Psoas muscle (tissue), 8 donors: ENCODE measurements around the gene PSMD1. TPM values are rescaled to one million over a fixed set of nuclear protein-coding genes. Genes with fewer than 3 reads are reported as not detected.

Source experiments
- ATAC-seq, 4 donors: fragments of 200-7000 bp; cut with Tn5 transposase; one replicate each; pipeline ENCODE4 v1.9.1; 2020; ENCODE audit warnings: moderate library complexity in 3 of 4, mild to moderate bottlenecking in 2 of 4
- DNase-seq, 2 donors: peaks; one replicate each; pipeline ENCODE4 v3.0.0-alpha.2; 2020
- H3K27ac ChIP-seq: fragments of 200-600 bp; one replicate; pipeline ENCODE4 v1.8.0; 2022
- H3K27me3 ChIP-seq, 3 donors: fragments of 200-600 bp in 1 of 3; one replicate each; pipeline versions ENCODE4 v1.6.1 to v1.8.0; 2013 to 2022; ENCODE audit warnings: low read length in 2 of 3, mild to moderate bottlenecking in 2 of 3, moderate library complexity in 1 of 3; ENCODE audit not compliant: insufficient read depth in 3 of 3
- H3K36me3 ChIP-seq, 2 donors: fragments of 200-600 bp in 1 of 2; one replicate each; pipeline versions ENCODE4 v1.6.1 to v1.8.0; 2013 to 2022; ENCODE audit warnings: low read depth in 1 of 2, mild to moderate bottlenecking in 1 of 2, moderate library complexity in 1 of 2; ENCODE audit not compliant: insufficient read depth in 1 of 2
- H3K4me1 ChIP-seq: fragments of 200-600 bp; one replicate; pipeline ENCODE4 v1.8.0; 2022
- H3K4me3 ChIP-seq: fragments of 200-600 bp; one replicate; pipeline ENCODE4 v1.8.0; 2022; ENCODE audit warnings: mild to moderate bottlenecking
- H3K9me3 ChIP-seq: fragments of 200-600 bp; one replicate; pipeline ENCODE4 v1.8.0; 2022
- WGBS, 3 donors: extraction: QIAGEN DNeasy Blood & Tissue Kit; methylation state at CpG; one replicate each; pipeline versions ENCODE4 v1.1.6 to v1.1.7; 2013; 5-methylcytosine and 5-hydroxymethylcytosine counted together
- intact Hi-C, 2 donors: fragments of 100-400 bp; cut with DNase I; formaldehyde crosslinking; loops; one replicate each; pipeline versions ENCODE4 v1.11.0 to v1.14.2; 2022
- polyA plus RNA-seq, 3 donors: library from polyadenylated mRNA; stranded (reverse); fragments of 200-250 nt; gene quantifications; one replicate each; pipeline ENCODE4 v1.2.3, GENCODE V29; 2013
- total RNA-seq, 4 donors: library from RNA; stranded (reverse); fragmentation: NEBNext Ultra II Directional in 2 of 4; extraction: Animal tissue kit (Norgen Biotek cat#: 25700) in 2 of 4; gene quantifications; one replicate each; pipeline versions ENCODE4 v1.2.1 to v1.2.4, GENCODE V29; 2021 to 2023
- TF ChIP-seq, protein P1 (sequence below): fragments of 200-600 bp; IDR thresholded peaks from one replicate; pipeline ENCODE4 v1.8.0; 2022; ENCODE audit warnings: antibody characterized with exemption
- donor health status: healthy with polysubstance abuse.
- donor health status: DM: no; HTN: no; CAD: no; lungs with moderate emphysema.
- donor health status: Bipolar disorder and iron deficiency.
- donor health status: healthy.
- donor health status: DM: yes; HTN: yes; CAD: no.
- donor health status: DM: no; HTN: no; CAD: no.
- donor health status: DM: no; HTN: no; CAD: no.
- donor health status: DM: yes; HTN: yes; CAD: no.

Gene PSMD1
- total and polyA plus RNA-seq, 7 donors, result 74.4 to 170 (median 152) TPM

DNA sequence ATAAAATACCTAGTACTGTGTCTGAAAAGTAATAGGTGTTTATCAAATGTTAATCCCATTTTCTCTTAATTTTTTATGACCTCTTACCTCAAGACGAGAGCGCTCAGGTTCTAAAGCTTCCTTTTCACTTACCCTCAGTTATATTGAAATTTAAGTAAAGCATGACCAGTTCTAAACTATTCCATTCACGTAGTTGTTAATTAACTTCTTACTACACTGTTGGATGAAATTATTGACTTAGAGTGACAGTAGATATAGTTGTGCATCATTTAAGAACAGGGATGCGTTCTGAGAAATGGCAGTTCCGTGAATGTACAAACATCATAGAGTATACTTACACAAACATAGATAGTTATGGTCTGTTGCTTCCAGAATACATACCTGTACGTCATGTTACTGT, 88.2 kb downstream of the PSMD1 start:
- H3K9me3 ChIP-seq, result no peaks in the 10 kb centered on the region
- no peaks in the 10 kb centered on the region for H3K4me1 ChIP-seq
- intact Hi-C loops, result loop anchor here in 1 of 2 donors (5.0 kb wide), 1 partner anchor 38 kb away; no protein-coding TSS in a partner anchor
- DNase-seq (no peak), ATAC-seq (no peak)
- 98 to 99% (median 99%) methylated on average over 6 of the region's 6 CpGs for WGBS, 3 donors
- no peak overlapping the region for H3K27ac ChIP-seq
- TF ChIP-seq, protein P1, sequence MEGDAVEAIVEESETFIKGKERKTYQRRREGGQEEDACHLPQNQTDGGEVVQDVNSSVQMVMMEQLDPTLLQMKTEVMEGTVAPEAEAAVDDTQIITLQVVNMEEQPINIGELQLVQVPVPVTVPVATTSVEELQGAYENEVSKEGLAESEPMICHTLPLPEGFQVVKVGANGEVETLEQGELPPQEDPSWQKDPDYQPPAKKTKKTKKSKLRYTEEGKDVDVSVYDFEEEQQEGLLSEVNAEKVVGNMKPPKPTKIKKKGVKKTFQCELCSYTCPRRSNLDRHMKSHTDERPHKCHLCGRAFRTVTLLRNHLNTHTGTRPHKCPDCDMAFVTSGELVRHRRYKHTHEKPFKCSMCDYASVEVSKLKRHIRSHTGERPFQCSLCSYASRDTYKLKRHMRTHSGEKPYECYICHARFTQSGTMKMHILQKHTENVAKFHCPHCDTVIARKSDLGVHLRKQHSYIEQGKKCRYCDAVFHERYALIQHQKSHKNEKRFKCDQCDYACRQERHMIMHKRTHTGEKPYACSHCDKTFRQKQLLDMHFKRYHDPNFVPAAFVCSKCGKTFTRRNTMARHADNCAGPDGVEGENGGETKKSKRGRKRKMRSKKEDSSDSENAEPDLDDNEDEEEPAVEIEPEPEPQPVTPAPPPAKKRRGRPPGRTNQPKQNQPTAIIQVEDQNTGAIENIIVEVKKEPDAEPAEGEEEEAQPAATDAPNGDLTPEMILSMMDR, result no peak
- H3K36me3 ChIP-seq, result peaks cover 3 to 51% of the 10 kb centered on the region in 2 donors
- H3K4me3 ChIP-seq, result no peak overlapping the region
- no peaks in the 10 kb centered on the region for H3K27me3 ChIP-seq

- TF ChIP-seq, protein P1, result no peak
- Histone ChIP-seq H3K27me3 (no peaks in the 10 kb centered on the region), H3K4me1 (no peaks in the 10 kb centered on the region), H3K27ac (no peak overlapping the region), H3K9me3 (no peaks in the 10 kb centered on the region), H3K36me3 (peaks cover 3 to 53% of the 10 kb centered on the region in 2 donors), H3K4me3 (no peak overlapping the region)
- WGBS, 3 donors, result 31 to 81% (median 38%) methylated on average over 2 of the region's 2 CpGs
- DNase-seq (no peak), ATAC-seq (peak in 2 of 4 donors; percentile 48 to 57)
- intact Hi-C loops, result loop anchor here in 1 of 2 donors (5.0 kb wide), 1 partner anchor 39 kb away; no protein-coding TSS in a partner anchor
Measured at GRCh38 chr2:231146665-231147064, 90.0 kb downstream of the PSMD1 start.

GRCh38 chr2:231152800-231153557, 96.3 kb downstream of the PSMD1 start:
- H3K36me3 ChIP-seq, result peaks cover 6 to 90% of the 10 kb centered on the region in 2 donors
- intact Hi-C loops, result no loop called here
- no peak for DNase-seq

GRCh38 chr2:231159306-231159705, 102.6 kb downstream of the PSMD1 start:
- ATAC-seq (no peak), DNase-seq (no peak)
- Histone ChIP-seq H3K4me1 (no peaks in the 10 kb centered on the region), H3K27ac (no peak overlapping the region), H3K27me3 (no peaks in the 10 kb centered on the region), H3K36me3 (peaks cover 0 to 85% of the 10 kb centered on the region in 2 donors), H3K9me3 (no peaks in the 10 kb centered on the region), H3K4me3 (no peak overlapping the region)
- TF ChIP-seq, protein P1, result no peak
- intact Hi-C loops, result loop anchor here in 1 of 2 donors (5.0 kb wide), 1 partner anchor 37 kb away; no protein-coding TSS in a partner anchor

More at GRCh38 chr2:231152800-231153557, 96.3 kb downstream of the PSMD1 start:
- 93 to 95% (median 94%) methylated on average over 8 of the region's 8 CpGs for WGBS, 3 donors
- TF ChIP-seq, protein P1, result no peak
- Histone ChIP-seq H3K27me3 (no peaks in the 10 kb centered on the region), H3K9me3 (no peaks in the 10 kb centered on the region), H3K27ac (no peak overlapping the region), H3K4me3 (no peak overlapping the region), H3K4me1 (no peaks in the 10 kb centered on the region)
- no peak for ATAC-seq
